ENCODE results near the gene HDAC9.

DNA sequence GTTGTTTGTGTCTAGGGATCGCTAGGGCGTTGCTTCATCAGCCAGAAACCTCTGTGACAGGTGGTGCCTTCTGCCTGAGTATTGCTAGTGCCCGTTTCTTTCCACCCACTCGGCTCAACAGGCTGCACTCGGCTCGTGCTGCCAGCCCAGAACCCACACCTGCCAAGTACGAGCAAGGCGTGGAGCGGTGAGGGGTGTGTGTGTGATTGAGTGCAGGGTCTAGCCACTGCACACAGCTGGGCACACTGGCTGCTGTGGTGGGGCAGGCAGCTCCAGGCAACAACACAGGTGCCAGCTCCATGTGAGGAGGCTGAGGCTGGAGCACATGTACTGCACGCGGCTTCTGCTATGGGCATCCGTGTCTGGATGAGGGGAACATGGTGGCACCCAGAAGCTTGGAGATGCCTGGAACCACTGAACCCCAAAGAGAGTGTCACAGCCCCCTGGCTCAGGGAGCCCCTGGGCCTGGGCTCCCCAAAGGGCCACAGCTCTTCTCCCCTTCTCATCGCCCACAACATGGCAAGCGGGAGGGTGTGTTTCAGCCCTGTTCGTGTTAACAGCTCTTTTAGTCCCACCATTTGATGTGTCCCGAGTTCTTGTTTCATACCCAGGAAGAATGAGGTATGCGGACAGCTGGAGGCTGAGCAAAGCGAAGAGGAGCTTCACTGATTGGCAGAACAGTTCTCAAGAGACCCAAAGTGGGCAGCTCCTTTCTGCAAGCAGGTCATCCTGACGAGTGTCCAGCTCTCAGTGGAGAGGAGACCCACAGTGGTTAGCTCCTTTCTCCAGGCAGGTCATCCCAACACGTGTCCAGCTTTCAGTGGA lies 78.1 kb downstream of the HDAC9 start:
- no peak for TF ChIP-seq CTCF (IDR thresholded peaks at IDR 0.05; ENCODE audit: insufficient read depth, low read length, poor library complexity, severe bottlenecking)
- TF ChIP-seq EZH2phosphoT487 (conservative IDR thresholded peaks at IDR 0.05; ENCODE audit: low read length): no peak
